LHCN-M2 (cell line): ENCODE measurements around the gene PPM1L. TPM values are rescaled to one million over a fixed set of nuclear protein-coding genes. Genes with fewer than 3 reads are reported as not detected.
A peak's percentile ranks its signal among the peaks of the same experiment; 100 is the strongest.

ENCODE experiments used
- DNase-seq: peaks from one replicate; pipeline ENCODE4 v3.0.0-alpha.2; 2012; ENCODE audit warnings: low read depth
- total RNA-seq: library from RNA; depleted of rRNA; stranded (reverse); fragments of >200 nt; gene quantifications from 2 replicates; pipeline ENCODE4 v1.2.3, GENCODE V29; 2014

The PPM1L gene
- total RNA-seq, 1 experiment from 2014 or later = 0.52 TPM

- no peak for DNase-seq
Measured at GRCh38 chr3:160851629-160852210, 95.7 kb downstream of the PPM1L start.

- DNase-seq = no peak
Measured at GRCh38 chr3:160852856-160853255, 96.8 kb downstream of the PPM1L start.

GRCh38 chr3:160856450-160856849, 100.4 kb downstream of the PPM1L start:
- no peak for DNase-seq

GRCh38 chr3:160857476-160858119, 101.6 kb downstream of the PPM1L start:
- no peak for DNase-seq

GRCh38 chr3:160860346-160860745, 104.3 kb downstream of the PPM1L start:
- DNase-seq = no peak

- DNase-seq = peak; percentile 48
Measured at GRCh38 chr3:160869825-160870224, 113.8 kb downstream of the PPM1L start.

GRCh38 chr3:160870327-160870726, 114.3 kb downstream of the PPM1L start:
- peak; percentile 0 for DNase-seq

- no peak for DNase-seq
Measured at GRCh38 chr3:160874736-160875135, 118.7 kb downstream of the PPM1L start.

GRCh38 chr3:160876643-160877042, 120.6 kb downstream of the PPM1L start:
- DNase-seq = no peak

- no peak for DNase-seq
Measured at GRCh38 chr3:160879859-160880258, 123.8 kb downstream of the PPM1L start.

GRCh38 chr3:160883373-160883772, 127.3 kb downstream of the PPM1L start:
- DNase-seq = no peak

- peak; percentile 20 for DNase-seq
Measured at GRCh38 chr3:160885791-160886286, 129.8 kb downstream of the PPM1L start.

GRCh38 chr3:160886421-160886820, 130.4 kb downstream of the PPM1L start:
- no peak for DNase-seq

GRCh38 chr3:160893207-160893606, 137.2 kb downstream of the PPM1L start:
- no peak for DNase-seq

GRCh38 chr3:160904691-160905090, 148.7 kb downstream of the PPM1L start:
- DNase-seq = no peak

- DNase-seq = no peak
Measured at GRCh38 chr3:160906646-160907045, 150.6 kb downstream of the PPM1L start.

GRCh38 chr3:160909917-160910316, 153.9 kb downstream of the PPM1L start:
- DNase-seq = no peak

- DNase-seq = no peak
Measured at GRCh38 chr3:160911411-160911810, 155.4 kb downstream of the PPM1L start.

GRCh38 chr3:160916472-160916871, 160.4 kb downstream of the PPM1L start:
- no peak for DNase-seq

GRCh38 chr3:160919942-160920341, 163.9 kb downstream of the PPM1L start:
- DNase-seq = no peak

GRCh38 chr3:160921020-160921635, 165.1 kb downstream of the PPM1L start:
- DNase-seq = peak; percentile 33

- no peak for DNase-seq
Measured at GRCh38 chr3:160924776-160925175, 168.7 kb downstream of the PPM1L start.

- no peak for DNase-seq
Measured at GRCh38 chr3:160927620-160928019, 171.6 kb downstream of the PPM1L start.
